Embryonic facial prominence (tissue), 1 donor: ENCODE data around the gene ROPN1.

Experiments
- DNase-seq: peaks from one replicate; pipeline ENCODE4 v3.0.0-alpha.2; 2016; ENCODE audit errors: extremely low spot score

ROPN1 gene

GRCh38 chr3:123948449-123948848, 43.5 kb downstream of the ROPN1 start:
- DNase-seq: no peak

- no peak for DNase-seq
These were observed 44.4 kb downstream of the ROPN1 start for GRCh38 chr3:123947482-123947881.

- no peak for DNase-seq
These were observed 50.4 kb downstream of the ROPN1 start for GRCh38 chr3:123941542-123941941.

- DNase-seq: no peak
These were observed 50.8 kb downstream of the ROPN1 start for GRCh38 chr3:123941121-123941520.

- no peak for DNase-seq
These were observed 52.2 kb downstream of the ROPN1 start for GRCh38 chr3:123939706-123940105.

DNA sequence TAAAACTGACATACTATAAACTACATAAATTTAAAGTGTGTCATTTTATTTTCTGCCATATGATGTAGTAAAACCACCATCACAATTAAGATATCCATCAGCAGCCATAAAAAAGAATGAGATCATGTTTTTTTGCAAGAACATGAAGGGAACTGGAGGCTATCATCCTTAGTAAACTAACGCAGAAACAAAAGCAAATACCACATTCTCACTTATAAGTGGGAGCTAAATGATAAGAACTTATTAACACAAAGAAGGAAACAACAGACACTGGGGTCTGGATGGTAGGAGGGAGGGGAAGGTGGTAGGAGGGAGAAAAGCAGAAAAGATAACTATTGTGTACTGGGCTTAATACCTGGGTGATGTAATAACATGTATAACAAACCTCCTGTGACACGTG, 55.5 kb downstream of the ROPN1 start:
- DNase-seq: no peak

GRCh38 chr3:123935830-123936229, 56.1 kb downstream of the ROPN1 start:
- DNase-seq: no peak

DNA sequence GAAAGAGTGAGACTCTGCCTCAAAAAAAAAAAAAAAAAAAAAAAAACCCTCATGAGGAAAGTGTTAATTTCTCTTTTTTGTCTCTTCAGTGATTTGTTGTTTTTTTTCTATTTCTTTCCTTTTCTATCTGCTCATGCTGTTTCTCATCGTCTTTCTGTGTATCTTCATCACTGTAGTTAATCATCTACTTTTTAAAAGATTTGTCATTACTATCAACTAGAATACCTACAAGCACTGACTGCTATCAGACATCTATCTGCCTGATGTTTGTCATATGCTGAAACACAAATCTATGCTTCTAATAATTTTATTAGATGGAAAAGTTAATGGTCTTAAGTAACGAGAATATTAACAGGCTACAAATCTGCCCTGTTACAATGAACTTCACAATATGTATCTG, 57.7 kb downstream of the ROPN1 start:
- no peak for DNase-seq

- no peak for DNase-seq
These were observed 61.5 kb downstream of the ROPN1 start for GRCh38 chr3:123930445-123930844.

GRCh38 chr3:123929325-123929724, 62.6 kb downstream of the ROPN1 start:
- DNase-seq: no peak

- no peak for DNase-seq
These were observed 65.5 kb downstream of the ROPN1 start for GRCh38 chr3:123926396-123926795.

- no peak for DNase-seq
These were observed 71.1 kb downstream of the ROPN1 start for GRCh38 chr3:123920868-123921267.

DNA sequence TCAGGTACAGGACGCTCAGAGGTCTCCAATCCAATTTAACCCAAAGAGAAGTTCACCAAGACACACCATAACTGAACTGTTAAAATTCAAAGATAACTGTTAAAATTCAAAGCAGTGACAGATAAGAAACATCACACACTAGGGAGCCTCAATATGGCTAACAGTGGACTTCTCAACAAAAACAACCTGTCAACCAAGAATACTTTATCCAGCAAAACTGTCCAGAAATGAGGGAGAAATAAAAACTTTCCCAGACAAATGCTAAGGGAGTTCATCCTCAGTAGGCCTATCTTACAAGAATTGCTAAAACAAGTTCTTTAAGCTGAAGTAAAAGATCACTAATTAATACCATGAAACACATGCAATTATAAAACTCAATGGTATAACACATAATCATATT, 71.5 kb downstream of the ROPN1 start:
- DNase-seq: no peak

DNA sequence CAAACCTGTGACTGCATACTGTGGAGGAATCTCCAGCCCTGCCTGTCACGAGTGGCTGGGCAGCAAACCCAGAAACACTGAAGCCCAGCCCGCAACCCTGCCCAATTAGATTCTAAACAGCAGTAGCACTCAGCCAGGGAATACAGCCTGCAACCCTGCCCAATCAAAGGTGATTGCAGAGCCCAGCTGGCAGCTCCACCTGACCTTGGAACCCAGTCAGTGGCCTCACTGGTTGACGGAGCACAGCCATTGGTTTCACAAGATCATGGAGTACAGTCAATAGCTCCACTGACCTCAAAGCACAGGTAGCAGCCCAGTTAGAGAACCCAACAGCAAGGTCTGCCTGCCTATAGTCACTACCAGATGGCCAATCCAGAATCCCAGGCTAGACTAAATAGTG, 72.6 kb downstream of the ROPN1 start:
- no peak for DNase-seq
